Renal cortex interstitium (tissue), 11 donors: ENCODE results near the gene DOCK3. TPM values are rescaled to one million over a fixed set of nuclear protein-coding genes. Genes with fewer than 3 reads are reported as not detected.
"Not testable (repeated sequence)": the region's sequence is repeated elsewhere in the genome, so short reads cannot be mapped to it uniquely, and the experiment has no call there.

Experiments
- DNase-seq, 11 donors: peaks; one replicate each; pipeline ENCODE4 v3.0.0-alpha.2; 2013; ENCODE audit warnings: low read depth in 9 of 11, low spot score in 4 of 11; ENCODE audit errors: extremely low read depth in 1 of 11
- polyA plus RNA-seq, 3 donors: library from polyadenylated mRNA; unstranded; fragments of 120-200 nt; gene quantifications; one replicate each; pipeline ENCODE4 v1.2.1, GENCODE V29; 2013; ENCODE audit not compliant: insufficient read length in 3 of 3

DOCK3 gene
- polyA plus RNA-seq, 3 donors = 1.4 to 2.2 (median 1.5) TPM

- no peak for DNase-seq
These were observed 684.3 kb downstream of the DOCK3 start for GRCh38 chr3:51358981-51359380.

GRCh38 chr3:51360806-51361205 lies 686.1 kb downstream of the DOCK3 start:
- DNase-seq = no peak

GRCh38 chr3:51361746-51362145 lies 687.0 kb downstream of the DOCK3 start:
- DNase-seq = no peak

GRCh38 chr3:51362476-51362875 lies 687.7 kb downstream of the DOCK3 start:
- no peak for DNase-seq

GRCh38 chr3:51368276-51368675 lies 693.5 kb downstream of the DOCK3 start:
- DNase-seq = not testable (repeated sequence)

GRCh38 chr3:51371943-51372557 lies 697.3 kb downstream of the DOCK3 start:
- peak in 8 of 11 donors; percentile 33 to 70 (median 50) for DNase-seq

- no peak for DNase-seq
These were observed 699.1 kb downstream of the DOCK3 start for GRCh38 chr3:51373658-51374421.

GRCh38 chr3:51374456-51374855 lies 699.7 kb downstream of the DOCK3 start:
- DNase-seq = no peak

GRCh38 chr3:51375136-51375535 lies 700.4 kb downstream of the DOCK3 start:
- no peak for DNase-seq

- DNase-seq = no peak
These were observed 700.8 kb downstream of the DOCK3 start for GRCh38 chr3:51375571-51375970.

GRCh38 chr3:51378065-51378464 lies 703.3 kb downstream of the DOCK3 start:
- DNase-seq = no peak

GRCh38 chr3:51378726-51379125 lies 704.0 kb downstream of the DOCK3 start:
- DNase-seq = no peak

- DNase-seq = no peak
These were observed 704.6 kb downstream of the DOCK3 start for GRCh38 chr3:51379301-51379700.

- DNase-seq = no peak
These were observed 705.2 kb downstream of the DOCK3 start for GRCh38 chr3:51379746-51380455.

GRCh38 chr3:51380601-51381332 lies 706.0 kb downstream of the DOCK3 start:
- no peak for DNase-seq

GRCh38 chr3:51381333-51381705 lies 706.6 kb downstream of the DOCK3 start:
- no peak for DNase-seq

- no peak for DNase-seq
These were observed 707.5 kb downstream of the DOCK3 start for GRCh38 chr3:51382076-51382745.

GRCh38 chr3:51382947-51383578 lies 708.3 kb downstream of the DOCK3 start:
- DNase-seq = no peak
